Cerebellar cortex (tissue), 1 donor: Measurements from ENCODE around the gene CHRNA3.
"Not testable (repeated sequence)": the region's sequence is repeated elsewhere in the genome, so short reads cannot be mapped to it uniquely, and the experiment has no call there.

Experiments
- DNase-seq: peaks from one replicate; pipeline ENCODE4 v3.0.0-alpha.2; 2015; ENCODE audit warnings: low spot score

The CHRNA3 gene

GRCh38 chr15:78617516-78617915, 3.3 kb downstream of the CHRNA3 start:
- no peak for DNase-seq

- DNase-seq = no peak
Measured at GRCh38 chr15:78617076-78617475, 3.7 kb downstream of the CHRNA3 start.

- no peak for DNase-seq
Measured at GRCh38 chr15:78616506-78616905, 4.3 kb downstream of the CHRNA3 start.

GRCh38 chr15:78615151-78615589, 5.6 kb downstream of the CHRNA3 start:
- no peak for DNase-seq

- no peak for DNase-seq
Measured at GRCh38 chr15:78614021-78614420, 6.8 kb downstream of the CHRNA3 start.

- not testable (repeated sequence) for DNase-seq
Measured at GRCh38 chr15:78609551-78609950, 11.2 kb downstream of the CHRNA3 start.

GRCh38 chr15:78605680-78606079, 15.1 kb downstream of the CHRNA3 start:
- DNase-seq = no peak

- DNase-seq = no peak
Measured at GRCh38 chr15:78605201-78605600, 15.6 kb downstream of the CHRNA3 start.

GRCh38 chr15:78604420-78604819, 16.4 kb downstream of the CHRNA3 start:
- no peak for DNase-seq

- no peak for DNase-seq
Measured at GRCh38 chr15:78603467-78603866, 17.3 kb downstream of the CHRNA3 start.

- no peak for DNase-seq
Measured at GRCh38 chr15:78599189-78599588, 21.6 kb downstream of the CHRNA3 start.

GRCh38 chr15:78598348-78598747, 22.4 kb downstream of the CHRNA3 start:
- no peak for DNase-seq

GRCh38 chr15:78597583-78597982, 23.2 kb downstream of the CHRNA3 start:
- DNase-seq = no peak

GRCh38 chr15:78574944-78575343, 45.9 kb downstream of the CHRNA3 start:
- DNase-seq = no peak

GRCh38 chr15:78573416-78573815, 47.4 kb downstream of the CHRNA3 start:
- DNase-seq = no peak

- DNase-seq = no peak
Measured at GRCh38 chr15:78571382-78571781, 49.4 kb downstream of the CHRNA3 start.

GRCh38 chr15:78570710-78571109, 50.1 kb downstream of the CHRNA3 start:
- no peak for DNase-seq

- no peak for DNase-seq
Measured at GRCh38 chr15:78567531-78567930, 53.3 kb downstream of the CHRNA3 start.

GRCh38 chr15:78565951-78566774, 54.6 kb downstream of the CHRNA3 start:
- peak; percentile 31 for DNase-seq

- DNase-seq = peak; percentile 81
Measured at GRCh38 chr15:78565097-78565950, 55.5 kb downstream of the CHRNA3 start, which contains the start of gene CHRNA5. TSS of gene CHRNA5 (plus strand) at chr15:78565520. CDS start at chr15:78565720, 200 bp downstream.

GRCh38 chr15:78564743-78565096, 56.1 kb downstream of the CHRNA3 start:
- no peak for DNase-seq

- no peak for DNase-seq
Measured at GRCh38 chr15:78563092-78563491, 57.7 kb downstream of the CHRNA3 start.

GRCh38 chr15:78561490-78561889, 59.3 kb downstream of the CHRNA3 start:
- DNase-seq = no peak
